GM18517 (cell line): Measurements from ENCODE around the gene CTSK.
"Not testable (repeated sequence)": the region's sequence is repeated elsewhere in the genome, so short reads cannot be mapped to it uniquely, and the experiment has no call there.

ENCODE experiments used
- ATAC-seq: cut with Tn5 transposase; IDR thresholded peaks from one replicate; pipeline ENCODE4 v1.9.1; 2021; ENCODE audit warnings: mild to moderate bottlenecking, moderate library complexity; ENCODE audit not compliant: unreplicated experiment

CTSK gene

DNA sequence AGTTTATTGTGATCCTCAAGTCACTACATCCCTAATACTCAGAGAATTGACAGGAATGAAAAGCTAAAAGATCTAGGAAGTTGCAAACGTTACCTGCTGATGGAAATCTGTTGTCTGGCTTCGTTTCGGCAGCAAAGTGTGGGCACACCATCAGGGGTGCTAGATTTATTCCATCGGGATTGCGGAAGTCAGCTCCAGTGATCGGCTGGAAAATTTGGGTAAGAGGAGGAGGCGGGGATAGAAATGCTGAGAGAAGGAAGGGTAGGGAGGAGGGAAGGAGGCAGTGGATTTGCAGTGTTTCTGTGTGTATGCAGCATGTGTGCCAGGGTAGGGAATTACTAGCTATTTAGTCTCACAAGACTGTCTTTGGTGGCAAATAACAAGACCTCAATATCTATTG, at the start of gene CTSK:
Gene CTSK (minus strand): TSS at position 140 of the 400 bp plus-strand sequence. CDS start 1,455 bp downstream, outside the sequence.
- ATAC-seq: no peak

DNA sequence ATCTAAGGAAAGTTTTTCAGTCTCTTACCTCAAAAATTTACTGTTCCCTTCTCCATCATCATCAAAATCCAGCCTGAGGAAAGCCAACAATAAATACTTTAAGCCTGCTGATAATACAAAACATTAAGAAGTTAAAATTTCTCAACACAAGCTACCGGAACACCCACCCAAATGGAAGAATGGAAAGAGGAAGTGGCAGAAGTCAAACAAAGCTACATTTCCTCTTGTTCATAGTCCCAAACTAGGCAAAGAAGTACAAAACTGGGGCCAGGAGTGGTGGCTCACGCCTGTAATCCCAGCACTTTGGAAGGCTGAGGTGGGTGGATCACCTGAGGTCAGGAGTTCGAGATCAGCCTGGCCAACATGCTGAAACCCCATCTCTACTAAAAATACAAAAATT, 44.7 kb upstream of the CTSK start:
- ATAC-seq: not testable (repeated sequence)

DNA sequence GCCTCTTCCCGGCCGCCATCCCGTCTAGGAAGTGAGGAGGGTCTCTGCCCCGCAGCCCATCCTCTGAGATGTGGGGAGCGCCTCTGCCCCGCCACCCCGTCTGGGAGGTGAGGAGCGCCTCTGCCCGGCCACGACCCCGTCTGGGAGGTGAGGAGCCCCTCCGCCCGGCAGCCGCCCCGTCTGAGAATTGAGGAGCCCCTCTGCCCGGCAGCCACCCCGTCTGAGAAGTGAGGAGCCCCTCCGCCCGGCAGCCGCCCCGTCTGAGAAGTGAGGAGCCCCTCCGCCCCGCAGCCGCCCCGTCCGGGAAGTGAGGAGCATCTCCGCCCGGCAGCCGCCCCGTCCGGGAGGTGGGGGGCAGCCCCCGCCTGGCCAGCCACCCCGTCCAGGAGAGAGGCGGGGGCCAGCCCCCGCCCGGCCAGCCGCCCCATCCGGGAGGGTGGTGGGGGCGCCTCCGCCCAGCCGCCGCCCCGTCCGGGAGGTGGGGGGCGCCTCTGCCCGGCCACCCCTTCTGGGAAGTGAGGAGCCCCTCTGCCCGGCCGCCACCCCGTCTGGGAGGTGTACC, 42.8 kb upstream of the CTSK start:
- not testable (repeated sequence) for ATAC-seq

DNA sequence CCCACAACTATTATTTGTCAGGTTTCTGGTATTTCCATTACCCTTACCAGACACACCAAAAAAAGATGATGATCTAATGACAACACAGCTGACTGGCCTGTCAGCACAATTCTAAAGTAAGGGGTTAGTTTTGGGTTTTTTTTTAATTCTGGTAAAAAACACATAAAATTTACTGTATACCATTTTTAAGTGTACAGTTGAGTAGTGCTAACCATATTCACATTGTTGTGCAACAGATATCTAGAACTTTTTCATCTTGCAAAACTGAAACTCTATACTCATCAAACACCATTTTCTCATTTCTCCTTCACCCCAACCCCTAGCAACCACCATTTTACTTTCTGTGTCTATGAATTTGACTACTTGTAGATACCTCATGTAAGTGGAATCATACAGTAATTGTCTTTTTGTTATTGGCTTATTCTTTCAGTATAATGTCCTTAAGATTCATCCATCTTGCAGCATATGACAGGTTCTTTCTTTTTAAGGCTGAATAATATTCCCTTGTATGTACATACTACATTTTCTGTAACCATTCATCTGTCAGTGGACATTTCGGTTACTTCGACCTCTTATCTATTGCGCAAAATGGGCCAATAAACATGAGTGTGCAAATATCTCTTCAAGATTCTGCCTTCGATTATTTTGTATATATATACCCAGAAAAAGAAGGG, 38.5 kb upstream of the CTSK start:
- ATAC-seq: no peak

DNA sequence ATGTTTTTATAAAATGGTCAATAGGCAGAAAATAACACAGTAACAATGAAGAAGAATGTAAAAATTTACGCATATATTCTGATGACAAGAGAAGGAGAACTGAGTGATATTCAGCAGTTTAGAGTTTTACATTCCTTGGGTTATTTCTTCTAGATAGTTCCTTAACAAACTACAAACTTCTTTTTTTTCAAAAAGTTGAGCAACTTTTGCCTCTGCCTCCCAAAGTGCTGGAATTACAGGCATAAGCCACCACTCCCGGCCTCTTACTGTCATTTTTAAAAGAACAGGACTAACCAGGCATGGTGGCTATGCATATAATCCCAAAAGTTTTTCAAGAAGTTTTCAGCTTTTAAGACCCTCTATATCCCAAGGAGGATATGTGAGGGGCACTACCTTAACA, 35.4 kb upstream of the CTSK start:
- no peak for ATAC-seq

DNA sequence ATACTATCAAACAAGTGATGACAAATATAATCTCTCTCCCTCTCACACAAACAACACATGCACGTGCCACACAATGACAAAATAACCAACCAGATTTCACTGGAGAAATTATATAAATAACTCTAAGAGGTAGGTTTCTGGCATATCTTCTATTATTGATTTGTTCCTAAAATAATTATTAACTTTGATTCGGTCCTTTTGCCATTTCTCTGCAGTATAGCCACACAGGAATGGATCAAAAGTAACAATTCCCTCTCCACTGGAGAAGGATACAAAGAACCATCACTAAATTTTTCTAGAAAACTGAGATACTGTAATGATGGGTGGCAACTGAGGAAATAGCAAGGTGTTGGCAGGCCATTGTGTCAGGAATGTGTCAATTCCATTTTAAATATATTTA, 34.9 kb upstream of the CTSK start:
- no peak for ATAC-seq

DNA sequence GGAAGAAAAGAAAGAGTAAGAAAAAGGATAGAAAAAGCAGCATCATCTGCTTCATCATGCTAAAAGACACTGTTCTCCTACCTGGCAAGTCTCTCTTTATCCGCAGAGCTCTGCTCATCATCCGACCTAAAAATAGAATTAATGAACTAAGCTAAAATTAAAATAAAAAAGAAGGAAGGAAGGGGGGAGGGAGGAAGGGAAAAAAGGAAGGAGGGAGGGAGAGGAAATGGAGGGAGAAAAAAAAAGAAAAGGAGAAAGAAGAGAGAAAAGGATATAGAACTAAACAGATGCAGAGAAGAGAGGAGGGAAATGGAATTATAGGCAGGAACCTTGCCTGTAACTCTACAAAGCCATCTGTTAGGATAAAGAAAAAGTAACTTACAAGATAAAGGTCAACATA, 34.3 kb upstream of the CTSK start:
- no peak for ATAC-seq

DNA sequence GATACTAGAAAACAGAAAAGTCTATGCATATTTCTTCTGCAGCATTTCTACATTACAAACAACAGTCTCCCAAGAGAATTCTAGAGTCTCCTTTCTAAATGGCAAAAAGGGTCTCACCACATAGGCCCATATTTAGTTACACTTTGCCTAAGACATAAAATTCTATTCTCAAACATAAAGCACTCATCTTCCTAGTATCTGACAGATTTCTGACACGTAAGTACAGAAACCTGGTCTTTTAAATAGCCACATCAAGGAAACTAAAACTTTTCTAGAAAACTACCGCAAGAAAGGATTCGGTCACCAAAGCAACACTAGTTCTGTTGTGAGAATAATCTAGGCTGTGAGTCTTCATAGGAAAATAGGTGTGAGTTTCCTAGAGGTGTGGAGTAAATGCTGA, 33.6 kb upstream of the CTSK start:
- no peak for ATAC-seq

DNA sequence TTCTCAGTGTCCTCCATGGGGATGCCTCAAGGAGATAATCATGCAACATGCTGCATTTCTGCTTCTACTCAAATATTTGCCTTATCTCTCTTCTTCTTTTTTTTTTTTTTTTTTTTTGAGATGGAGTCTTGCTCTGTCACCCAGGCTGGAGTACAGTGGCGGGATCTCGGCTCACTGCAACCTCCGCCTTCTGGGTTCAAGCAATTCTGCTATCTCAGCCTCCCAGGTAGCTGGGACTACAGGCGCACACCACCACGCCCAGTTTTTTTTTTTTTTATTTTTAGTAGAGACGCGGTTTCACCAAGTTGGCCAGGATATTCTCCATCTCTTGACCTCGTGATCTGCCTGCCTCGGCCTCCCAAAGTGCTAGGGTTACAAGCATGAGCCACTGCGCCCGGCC, 32.8 kb upstream of the CTSK start:
- not testable (repeated sequence) for ATAC-seq

DNA sequence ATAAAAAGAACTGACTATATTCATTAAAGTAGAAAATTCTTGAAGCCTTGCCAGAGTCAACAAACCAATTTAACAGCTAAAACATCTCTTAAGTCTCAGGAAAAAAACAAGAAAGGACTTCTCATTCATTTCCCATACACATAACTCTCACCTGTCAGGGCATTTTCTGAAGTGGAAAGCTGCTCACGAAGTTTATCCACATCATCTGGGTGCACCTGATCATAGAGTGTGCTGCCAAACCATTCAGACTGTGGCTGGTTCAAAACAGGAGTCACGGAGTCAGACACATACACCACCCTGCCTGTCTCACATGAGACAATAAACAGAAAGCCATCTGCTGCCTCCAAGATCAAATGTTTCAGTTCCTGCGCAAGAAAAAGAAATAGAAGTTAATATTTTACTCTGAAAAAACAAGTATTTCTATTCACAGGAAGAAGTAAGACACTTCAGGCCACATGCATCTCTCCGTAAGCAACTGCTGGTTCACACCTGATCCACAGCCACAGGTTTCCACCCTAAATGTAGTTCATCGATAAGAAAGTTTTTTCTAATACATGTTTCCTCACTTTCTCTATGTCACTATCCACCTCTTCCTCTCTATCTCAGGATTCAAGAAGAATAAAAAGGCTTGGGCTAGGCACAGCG, 28.2 kb upstream of the CTSK start:
- ATAC-seq: no peak

DNA sequence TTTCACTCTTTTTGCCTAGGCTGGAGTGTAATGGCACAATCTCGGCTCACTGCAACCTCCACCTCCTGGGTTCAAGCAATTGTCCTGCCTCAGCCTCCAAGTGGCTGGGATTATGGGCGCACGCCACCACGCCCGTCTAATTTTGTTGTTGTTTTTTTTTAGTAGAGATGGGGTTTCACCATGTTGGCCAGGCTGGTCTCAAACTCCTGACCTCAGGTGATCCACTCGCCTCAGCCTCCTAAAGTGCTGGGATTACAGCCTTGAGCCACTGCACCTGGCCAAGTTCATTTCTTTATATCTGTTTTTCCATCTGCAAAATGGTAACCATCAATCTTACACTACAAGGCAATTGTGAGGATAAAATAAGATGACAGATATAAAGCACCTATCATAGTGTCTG, 25.9 kb upstream of the CTSK start:
- ATAC-seq: not testable (repeated sequence)

DNA sequence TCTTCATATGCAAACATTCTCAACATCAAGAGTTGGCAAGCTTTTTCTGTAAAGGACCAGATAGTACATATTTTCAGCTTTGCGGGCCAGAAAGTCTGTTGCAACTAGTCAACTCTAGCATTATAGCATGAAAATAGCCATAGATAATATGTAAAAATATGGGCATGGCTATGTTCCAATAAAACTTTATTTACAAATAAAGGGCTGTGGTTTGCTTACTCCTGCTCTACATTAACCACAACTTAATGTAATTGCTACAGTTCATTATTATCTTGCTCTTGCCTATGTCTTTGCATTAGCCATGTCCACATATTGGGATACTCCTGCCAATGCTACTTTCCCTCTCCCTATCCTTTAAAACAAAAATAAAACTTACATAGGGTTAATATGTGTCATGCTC, 24.5 kb upstream of the CTSK start:
- no peak for ATAC-seq

DNA sequence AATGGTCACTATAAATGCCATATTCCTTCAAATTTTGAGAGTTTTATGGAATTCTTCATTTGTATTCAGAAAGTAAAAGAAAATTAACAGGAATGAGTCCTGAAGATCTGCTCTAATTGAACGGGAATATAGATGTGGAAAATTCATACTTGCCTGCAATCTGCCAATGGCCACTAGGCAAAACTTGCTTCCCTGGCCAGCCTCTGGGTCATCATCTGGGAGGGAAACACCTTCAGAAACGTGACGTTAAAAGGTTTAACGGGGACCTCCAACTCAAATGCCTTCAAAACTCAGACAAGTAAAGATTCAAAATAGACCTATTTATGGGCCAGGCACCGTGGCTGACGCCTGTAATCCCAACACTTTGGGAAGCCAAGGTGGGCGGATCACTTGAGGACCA, 21.7 kb upstream of the CTSK start:
- ATAC-seq: no peak

DNA sequence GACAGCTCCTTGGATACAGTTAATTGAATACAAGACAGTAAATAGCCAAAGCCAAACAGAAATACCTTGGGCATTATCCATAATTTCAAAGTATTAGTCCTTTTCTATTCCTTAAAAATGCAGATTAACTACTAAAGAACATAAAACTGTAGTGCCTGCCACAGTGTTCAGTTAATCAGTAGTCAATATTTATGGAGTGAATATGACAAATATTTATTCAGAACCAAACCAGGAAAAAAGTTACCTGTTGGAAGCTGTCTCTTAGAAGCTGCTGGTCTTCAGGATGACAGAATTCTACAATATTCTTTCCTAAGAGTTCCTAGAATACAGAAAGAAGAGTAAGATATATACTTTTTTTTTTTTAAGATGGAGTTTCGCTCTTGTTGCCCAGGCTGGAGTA, 18.2 kb upstream of the CTSK start:
- ATAC-seq: no peak

DNA sequence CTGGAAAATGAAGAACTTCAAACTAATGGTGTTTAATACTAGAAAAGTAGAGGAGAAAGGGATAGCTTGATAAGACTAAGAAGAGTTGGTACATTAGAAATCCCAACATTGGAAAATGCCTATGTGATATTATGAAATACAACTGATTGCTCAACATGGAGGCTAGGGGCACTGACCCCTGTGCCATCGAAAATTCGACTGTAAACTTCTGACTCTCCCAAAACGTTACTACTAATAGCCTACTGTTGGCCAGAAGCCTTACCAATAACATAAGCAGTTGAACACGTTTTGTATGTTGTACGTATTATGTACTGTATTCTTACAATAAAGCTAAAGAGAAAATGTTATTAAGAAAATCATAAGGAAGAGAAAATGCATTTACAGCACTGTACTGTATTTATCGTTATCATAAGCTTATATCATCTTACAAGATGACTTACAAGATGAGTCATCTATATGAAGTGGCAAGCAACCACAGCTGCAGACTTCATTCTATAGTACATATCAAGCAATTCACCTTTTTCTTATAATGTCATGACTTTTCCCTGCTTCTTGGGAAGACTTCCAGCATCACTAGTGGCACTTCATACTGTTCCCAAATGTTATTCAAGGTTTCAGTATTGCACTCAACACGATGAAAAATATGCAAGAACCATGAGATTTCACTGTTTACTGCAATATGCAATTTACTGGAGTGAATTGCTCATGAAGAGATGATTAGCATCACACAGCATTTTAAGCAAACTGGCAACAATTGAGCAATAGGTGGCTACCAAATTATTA, 12.9 kb upstream of the CTSK start:
- no peak for ATAC-seq

DNA sequence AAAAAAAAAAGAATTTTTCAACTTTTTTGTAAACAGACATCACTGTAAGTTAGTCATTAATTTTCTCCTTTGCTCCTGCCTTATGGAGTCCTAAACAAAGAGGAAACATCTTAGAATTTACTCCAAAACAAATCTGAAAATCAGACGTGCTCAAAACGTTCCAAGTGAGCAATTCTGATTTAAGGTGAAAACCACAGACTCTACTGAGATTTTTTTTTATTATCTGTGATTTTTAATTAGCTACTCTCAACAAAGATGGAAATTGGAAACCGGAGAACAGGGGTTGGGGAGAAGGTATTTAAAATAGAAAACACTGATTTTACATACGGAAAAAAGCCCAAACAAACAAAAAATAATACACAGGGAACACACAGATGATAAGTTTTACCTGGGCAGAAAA, 7.8 kb upstream of the CTSK start:
- ATAC-seq: no peak

DNA sequence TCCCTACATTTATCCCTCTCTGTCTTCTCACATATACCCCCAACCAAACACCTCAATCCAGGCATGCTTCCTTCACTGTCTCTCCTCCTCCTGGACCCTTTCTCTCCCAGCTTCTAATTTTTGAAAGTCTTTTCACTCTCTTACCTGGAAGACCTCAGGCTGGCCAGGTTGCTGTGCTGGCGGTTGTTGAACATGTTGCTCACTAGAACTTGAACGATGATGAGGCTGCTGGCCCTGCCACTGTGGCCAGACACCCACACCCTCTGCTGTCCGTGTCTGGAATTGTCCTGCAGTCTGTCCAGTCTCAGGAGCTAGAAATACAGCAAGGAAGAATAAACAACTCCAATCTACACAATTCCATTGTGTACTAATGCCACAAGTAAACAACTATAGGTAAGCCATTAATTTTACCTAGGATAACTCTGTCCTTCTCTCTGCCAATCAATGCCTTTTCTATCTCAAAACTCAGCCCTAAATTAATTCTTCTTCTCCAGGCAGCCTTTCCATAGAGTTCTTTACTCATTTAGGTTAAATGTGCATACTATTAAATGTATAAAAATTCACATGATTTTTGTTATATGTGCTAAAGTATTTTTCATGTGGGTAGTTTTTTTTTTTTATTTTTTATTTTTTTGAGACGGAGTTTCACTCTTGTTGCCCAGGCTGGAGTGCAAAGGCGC, 5.1 kb upstream of the CTSK start:
- no peak for ATAC-seq

DNA sequence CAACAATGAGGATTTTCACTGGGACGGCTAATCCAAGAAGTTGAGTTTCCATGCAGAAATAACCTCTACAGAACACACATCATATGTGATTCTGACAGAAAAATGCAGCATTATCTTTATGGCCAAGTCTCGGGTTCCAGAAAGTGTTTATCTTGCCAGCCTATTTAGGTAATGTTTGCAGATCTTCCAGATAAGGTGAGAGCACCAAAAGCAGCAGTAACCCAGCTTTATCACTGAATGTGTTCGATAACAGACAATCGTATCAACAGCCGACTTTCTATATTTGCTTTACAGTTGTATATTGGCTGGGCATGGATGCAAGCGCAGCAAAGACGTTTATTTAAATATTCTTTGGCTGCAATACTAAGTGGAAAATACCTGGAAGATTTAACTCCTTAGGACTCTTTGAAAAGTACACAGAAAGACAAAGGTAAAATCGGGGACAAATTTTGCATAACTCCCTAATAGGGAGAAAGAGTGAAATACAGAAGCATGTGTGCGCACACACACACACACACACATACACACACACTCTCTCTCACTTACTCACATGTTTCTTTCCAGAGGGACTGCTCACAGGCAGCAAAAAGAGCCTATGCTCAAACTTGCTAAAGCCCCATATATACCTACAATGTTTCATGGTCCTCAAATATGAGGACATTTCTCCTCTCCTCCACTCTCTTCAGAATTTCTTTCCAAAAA, 3.0 kb upstream of the CTSK start:
- no peak for ATAC-seq

DNA sequence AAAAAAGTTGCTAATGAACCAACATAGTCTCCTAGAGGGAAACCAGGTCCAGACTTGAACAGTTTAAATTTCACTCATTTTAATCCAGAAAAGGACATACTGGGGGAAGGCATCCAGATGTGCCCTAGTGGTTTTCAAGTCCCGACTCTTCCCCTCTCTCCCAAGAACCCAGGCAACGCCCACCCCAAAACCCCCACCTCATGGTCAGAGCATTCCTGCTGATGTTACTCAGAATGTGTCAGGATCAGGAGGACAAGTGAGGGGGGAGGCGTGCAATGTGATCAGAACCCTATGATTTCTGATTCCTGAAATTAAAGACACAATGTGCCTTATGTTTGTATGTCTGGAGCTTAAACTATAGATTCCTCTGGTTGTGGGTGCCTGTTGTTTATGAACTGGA, 1.6 kb upstream of the CTSK start:
- no peak for ATAC-seq

DNA sequence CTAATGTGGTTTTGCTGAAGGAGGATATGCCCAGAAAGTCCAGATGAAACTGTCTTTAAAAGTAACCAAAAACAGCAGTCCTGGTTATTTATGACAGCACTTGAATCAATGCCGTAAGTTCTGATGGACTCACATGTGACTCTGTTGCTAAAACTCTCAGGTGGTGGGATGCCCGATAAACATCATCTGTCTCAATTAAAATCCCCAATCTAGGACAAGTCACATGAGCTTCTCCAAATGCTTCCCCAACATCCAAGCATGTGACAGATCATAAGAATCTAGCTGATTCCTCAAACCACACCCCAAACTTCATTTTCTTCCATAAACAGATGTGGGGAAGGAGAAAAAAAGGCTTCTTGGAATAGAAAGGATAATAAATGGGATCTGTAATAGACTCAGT, 786 bp upstream of the CTSK start:
- no peak for ATAC-seq
